Activated CD8-positive, alpha-beta memory T cell treated with anti-CD3 and anti-CD28 coated beads, Interleukin-2, amount 10 ng/mL, durations not matched to agents 7 days and 5 days (primary cell): ENCODE measurements around the gene TRAPPC12. TPM values are rescaled to one million over a fixed set of nuclear protein-coding genes. Genes with fewer than 3 reads are reported as not detected.

Experiments
- ATAC-seq: fragments of 150-1000 bp; cut with Tn5 transposase; one replicate; pipeline ENCODE4 v1.10.0; 2021; ENCODE audit warnings: moderate library complexity
- CTCF ChIA-PET: fragments of 350-600 bp; sonication (Branson Sonifier 250); formaldehyde crosslinking; loops from one replicate; lab custom pipeline; 2021; ENCODE audit warnings: antibody characterized with exemption; lab: Charles Lee
- DNase-seq: peaks from one replicate; pipeline ENCODE4 v3.0.0-alpha.2; 2020
- H3K27ac Mint-ChIP-seq: one replicate; pipeline ENCODE4 v1.8.0; 2021; ENCODE audit warnings: mild to moderate bottlenecking, mixed read lengths
- H3K27me3 Mint-ChIP-seq: one replicate; pipeline ENCODE4 v1.8.0; 2021; ENCODE audit warnings: mixed read lengths
- H3K36me3 Mint-ChIP-seq: one replicate; pipeline ENCODE4 v1.8.0; 2021; ENCODE audit warnings: mild to moderate bottlenecking, mixed read lengths
- H3K4me1 Mint-ChIP-seq: one replicate; pipeline ENCODE4 v1.8.0; 2021; ENCODE audit warnings: mixed read lengths
- H3K4me3 Mint-ChIP-seq: one replicate; pipeline ENCODE4 v1.8.0; 2021; ENCODE audit warnings: mild to moderate bottlenecking, moderate library complexity, mixed read lengths
- H3K9me3 Mint-ChIP-seq: one replicate; pipeline ENCODE4 v1.8.0; 2022; ENCODE audit warnings: low read depth, mixed read lengths
- total RNA-seq, 2 experiments: library from RNA; stranded (reverse); gene quantifications; one replicate each; pipeline ENCODE4 v1.2.3, GENCODE V29; 2021

TRAPPC12 gene
- total RNA-seq, 2 experiments from 2014 or later, result 75.8 to 97.5 TPM

- DNase-seq (no peak), ATAC-seq (no peak)
- no peaks in the 10 kb centered on the region for H3K9me3 Mint-ChIP-seq
- CTCF ChIA-PET, result interaction anchor here (0.7 kb wide), 1 partner anchor 301 kb away, joined by 3 read pairs; no protein-coding TSS in a partner anchor
- peaks cover 1% of the 10 kb centered on the region for H3K36me3 Mint-ChIP-seq
- H3K4me1 Mint-ChIP-seq, result no peaks in the 10 kb centered on the region
- no peak overlapping the region for H3K4me3 Mint-ChIP-seq
- H3K27ac Mint-ChIP-seq, result no peak overlapping the region
- H3K27me3 Mint-ChIP-seq, result no peaks in the 10 kb centered on the region
These were observed 100.2 kb downstream of the TRAPPC12 start for GRCh38 chr2:3479430-3480320.

- Mint-ChIP-seq H3K4me1 (no peaks in the 10 kb centered on the region), H3K9me3 (no peaks in the 10 kb centered on the region), H3K27me3 (no peaks in the 10 kb centered on the region), H3K4me3 (no peak overlapping the region), H3K27ac (no peak overlapping the region), H3K36me3 (peaks cover 1% of the 10 kb centered on the region)
- ATAC-seq (no peak), DNase-seq (no peak)
- CTCF ChIA-PET, result interaction anchor here (1.1 kb wide), 1 partner anchor 18 kb away, joined by 3 read pairs; no protein-coding TSS in a partner anchor
These were observed 101.0 kb downstream of the TRAPPC12 start for GRCh38 chr2:3480352-3481010.

- CTCF ChIA-PET, result interaction anchor here (1.1 kb wide), 1 partner anchor 18 kb away, joined by 3 read pairs; no protein-coding TSS in a partner anchor
- no peak overlapping the region for H3K27ac Mint-ChIP-seq
- peaks cover 1% of the 10 kb centered on the region for H3K36me3 Mint-ChIP-seq
- no peaks in the 10 kb centered on the region for H3K9me3 Mint-ChIP-seq
- H3K27me3 Mint-ChIP-seq, result no peaks in the 10 kb centered on the region
- no peaks in the 10 kb centered on the region for H3K4me1 Mint-ChIP-seq
- DNase-seq (no peak), ATAC-seq (no peak)
- H3K4me3 Mint-ChIP-seq, result no peak overlapping the region
These were observed 101.5 kb downstream of the TRAPPC12 start for GRCh38 chr2:3481011-3481400.

GRCh38 chr2:3481736-3482362 is 102.4 kb downstream of the TRAPPC12 start:
- Mint-ChIP-seq H3K4me1 (no peaks in the 10 kb centered on the region), H3K27ac (no peak overlapping the region), H3K4me3 (no peak overlapping the region), H3K9me3 (no peaks in the 10 kb centered on the region), H3K36me3 (peaks cover 1% of the 10 kb centered on the region), H3K27me3 (no peaks in the 10 kb centered on the region)
- DNase-seq, result no peak
- CTCF ChIA-PET, result interaction anchor here (1.1 kb wide), 1 partner anchor 19 kb away, joined by 3 read pairs; no protein-coding TSS in a partner anchor
- no peak for ATAC-seq

- ATAC-seq, result no peak
- peaks cover 1% of the 10 kb centered on the region for H3K36me3 Mint-ChIP-seq
These were observed 102.9 kb downstream of the TRAPPC12 start for GRCh38 chr2:3482363-3482821.

GRCh38 chr2:3483227-3483985 is 103.9 kb downstream of the TRAPPC12 start:
- ATAC-seq, result no peak
- CTCF ChIA-PET, result interaction anchor here (0.8 kb wide), 1 partner anchor 60 kb away, joined by 3 read pairs; no protein-coding TSS in a partner anchor

More at GRCh38 chr2:3482363-3482821, 102.9 kb downstream of the TRAPPC12 start:
- CTCF ChIA-PET, result no interaction called here
- Mint-ChIP-seq H3K27ac (no peak overlapping the region), H3K27me3 (no peaks in the 10 kb centered on the region), H3K4me3 (no peak overlapping the region), H3K9me3 (no peaks in the 10 kb centered on the region), H3K4me1 (no peaks in the 10 kb centered on the region)
- no peak for DNase-seq

GRCh38 chr2:3483986-3484960 is 104.8 kb downstream of the TRAPPC12 start:
- no peaks in the 10 kb centered on the region for H3K27me3 Mint-ChIP-seq
- no peak overlapping the region for H3K4me3 Mint-ChIP-seq
- H3K27ac Mint-ChIP-seq, result no peak overlapping the region

More at GRCh38 chr2:3483227-3483985, 103.9 kb downstream of the TRAPPC12 start:
- no peak overlapping the region for H3K27ac Mint-ChIP-seq
- no peak overlapping the region for H3K4me3 Mint-ChIP-seq
- no peaks in the 10 kb centered on the region for H3K9me3 Mint-ChIP-seq
- no peaks in the 10 kb centered on the region for H3K27me3 Mint-ChIP-seq
- no peaks in the 10 kb centered on the region for H3K36me3 Mint-ChIP-seq
- DNase-seq, result no peak
- H3K4me1 Mint-ChIP-seq, result no peaks in the 10 kb centered on the region

GRCh38 chr2:3485166-3485565 is 105.7 kb downstream of the TRAPPC12 start:
- H3K4me1 Mint-ChIP-seq, result no peaks in the 10 kb centered on the region
- no peak overlapping the region for H3K27ac Mint-ChIP-seq
- ATAC-seq (no peak), DNase-seq (no peak)
- H3K36me3 Mint-ChIP-seq, result no peaks in the 10 kb centered on the region
- no peaks in the 10 kb centered on the region for H3K27me3 Mint-ChIP-seq
- CTCF ChIA-PET, result no interaction called here
- H3K9me3 Mint-ChIP-seq, result no peaks in the 10 kb centered on the region
- H3K4me3 Mint-ChIP-seq, result no peak overlapping the region

More at GRCh38 chr2:3483986-3484960, 104.8 kb downstream of the TRAPPC12 start:
- ATAC-seq (no peak), DNase-seq (no peak)
- Mint-ChIP-seq H3K9me3 (no peaks in the 10 kb centered on the region), H3K36me3 (no peaks in the 10 kb centered on the region), H3K4me1 (no peaks in the 10 kb centered on the region)
- CTCF ChIA-PET, result no interaction called here

- Mint-ChIP-seq H3K4me1 (peaks cover 10% of the 10 kb centered on the region), H3K27me3 (no peaks in the 10 kb centered on the region), H3K4me3 (no peak overlapping the region), H3K27ac (no peak overlapping the region), H3K36me3 (no peaks in the 10 kb centered on the region), H3K9me3 (no peaks in the 10 kb centered on the region)
- CTCF ChIA-PET, result no interaction called here
- DNase-seq (no peak), ATAC-seq (no peak)
These were observed 106.8 kb downstream of the TRAPPC12 start for GRCh38 chr2:3486047-3487027.

- CTCF ChIA-PET, result no interaction called here
- no peaks in the 10 kb centered on the region for H3K9me3 Mint-ChIP-seq
- peaks cover 12% of the 10 kb centered on the region for H3K4me1 Mint-ChIP-seq
- H3K27me3 Mint-ChIP-seq, result no peaks in the 10 kb centered on the region
- DNase-seq, result no peak
- no peak for ATAC-seq
- H3K36me3 Mint-ChIP-seq, result no peaks in the 10 kb centered on the region
- no peak overlapping the region for H3K27ac Mint-ChIP-seq
- H3K4me3 Mint-ChIP-seq, result no peak overlapping the region
These were observed 107.5 kb downstream of the TRAPPC12 start for GRCh38 chr2:3487028-3487425.

GRCh38 chr2:3487432-3487831 is 107.9 kb downstream of the TRAPPC12 start:
- no peaks in the 10 kb centered on the region for H3K27me3 Mint-ChIP-seq
- H3K4me1 Mint-ChIP-seq, result peaks cover 12% of the 10 kb centered on the region
- H3K9me3 Mint-ChIP-seq, result no peaks in the 10 kb centered on the region
- H3K27ac Mint-ChIP-seq, result no peak overlapping the region
- CTCF ChIA-PET, result no interaction called here
- no peak overlapping the region for H3K4me3 Mint-ChIP-seq
- no peak for DNase-seq
- H3K36me3 Mint-ChIP-seq, result no peaks in the 10 kb centered on the region
- ATAC-seq, result no peak
